VCaP (cell line): ENCODE data around the gene MEIOB.

ENCODE experiments used
- H3K27ac ChIP-seq: fragments of 450-650 bp; 2 replicates; pipeline ENCODE4 v1.5.1; 2017
- TF ChIP-seq, protein P1 (sequence below): fragments of 450-650 bp; conservative IDR thresholded peaks from 2 replicates; pipeline ENCODE4 v1.5.1; 2017; ENCODE audit warnings: mild to moderate bottlenecking, moderate library complexity

Gene MEIOB

DNA sequence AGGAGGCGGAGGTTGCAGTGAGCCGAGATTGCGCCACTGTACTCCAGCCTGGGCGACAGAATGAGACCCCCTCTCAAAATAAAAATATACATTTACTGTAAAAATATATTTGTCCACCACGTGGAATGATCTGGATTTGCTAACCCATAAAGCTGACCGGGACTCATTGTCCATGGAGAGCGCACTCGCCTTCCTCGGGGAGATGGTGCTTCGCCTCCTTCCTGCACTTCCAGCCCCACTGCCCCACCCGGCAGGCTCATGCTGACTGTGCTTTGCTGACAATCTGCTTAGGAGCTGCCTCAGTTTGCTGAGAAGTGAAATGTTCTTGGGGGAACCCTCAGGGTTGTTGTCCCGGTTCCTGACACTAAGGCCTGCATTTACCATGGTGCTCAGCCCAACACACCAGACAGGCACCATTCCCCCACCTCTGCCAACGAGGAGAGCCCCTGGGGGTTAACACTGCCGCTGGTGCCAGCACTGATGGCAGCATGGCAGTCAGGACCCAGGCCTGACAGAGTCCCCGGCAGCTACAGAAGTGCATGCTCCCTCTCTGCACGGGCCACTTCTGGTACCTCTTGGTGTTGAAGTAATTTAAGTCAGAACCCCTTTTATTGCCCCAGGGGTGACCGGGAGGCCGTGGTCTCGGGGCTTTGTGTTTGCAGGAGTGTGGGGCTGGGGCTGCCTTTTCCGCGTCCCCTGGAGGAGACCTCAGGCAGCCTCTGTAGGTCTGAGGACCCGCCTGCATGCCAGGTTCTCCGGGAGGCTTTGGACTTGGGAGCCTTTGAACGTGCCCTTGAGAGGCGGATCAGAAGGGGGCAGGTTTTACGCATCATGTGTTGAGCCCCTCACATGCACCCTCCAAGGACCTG, 86.8 kb downstream of the MEIOB start:
- H3K27ac ChIP-seq, result no peak overlapping the region
- TF ChIP-seq, protein P1, sequence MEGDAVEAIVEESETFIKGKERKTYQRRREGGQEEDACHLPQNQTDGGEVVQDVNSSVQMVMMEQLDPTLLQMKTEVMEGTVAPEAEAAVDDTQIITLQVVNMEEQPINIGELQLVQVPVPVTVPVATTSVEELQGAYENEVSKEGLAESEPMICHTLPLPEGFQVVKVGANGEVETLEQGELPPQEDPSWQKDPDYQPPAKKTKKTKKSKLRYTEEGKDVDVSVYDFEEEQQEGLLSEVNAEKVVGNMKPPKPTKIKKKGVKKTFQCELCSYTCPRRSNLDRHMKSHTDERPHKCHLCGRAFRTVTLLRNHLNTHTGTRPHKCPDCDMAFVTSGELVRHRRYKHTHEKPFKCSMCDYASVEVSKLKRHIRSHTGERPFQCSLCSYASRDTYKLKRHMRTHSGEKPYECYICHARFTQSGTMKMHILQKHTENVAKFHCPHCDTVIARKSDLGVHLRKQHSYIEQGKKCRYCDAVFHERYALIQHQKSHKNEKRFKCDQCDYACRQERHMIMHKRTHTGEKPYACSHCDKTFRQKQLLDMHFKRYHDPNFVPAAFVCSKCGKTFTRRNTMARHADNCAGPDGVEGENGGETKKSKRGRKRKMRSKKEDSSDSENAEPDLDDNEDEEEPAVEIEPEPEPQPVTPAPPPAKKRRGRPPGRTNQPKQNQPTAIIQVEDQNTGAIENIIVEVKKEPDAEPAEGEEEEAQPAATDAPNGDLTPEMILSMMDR, result no peak
